ENCODE data around the gene DUSP16. TPM values are rescaled to one million over a fixed set of nuclear protein-coding genes. Genes with fewer than 3 reads are reported as not detected.
"Not testable (repeated sequence)": the region's sequence is repeated elsewhere in the genome, so short reads cannot be mapped to it uniquely, and the experiment has no call there.

Gene DUSP16
- total RNA-seq, 2 donors from 2014 or later: 9.6 to 18.7 TPM

- H3K36me3 ChIP-seq: no peaks in the 10 kb centered on the region
- peak overlapping the region; percentile 72 to 78 for H3K27ac ChIP-seq
- H3K9me3 ChIP-seq: no peaks in the 10 kb centered on the region
- no peaks in the 10 kb centered on the region for H3K27me3 ChIP-seq
- no peak for TF ChIP-seq CTCF (IDR thresholded peaks at IDR 0.05)
- H3K4me3 ChIP-seq: no peak overlapping the region
- H3K4me1 ChIP-seq: peaks cover 0 to 43% of the 10 kb centered on the region in 2 donors
- DNase-seq (ENCODE audit: low spot score): no peak
These were observed 55.5 kb downstream of the DUSP16 start for GRCh38 chr12:12507121-12507520.

- Histone ChIP-seq H3K36me3 (no peaks in the 10 kb centered on the region), H3K27me3 (no peaks in the 10 kb centered on the region), H3K9me3 (no peaks in the 10 kb centered on the region), H3K27ac (peak overlapping the region; percentile 72 to 78), H3K4me1 (peaks cover 0 to 43% of the 10 kb centered on the region in 2 donors), H3K4me3 (peak overlapping the region; percentile 19 to 38)
- no peak for TF ChIP-seq CTCF (IDR thresholded peaks at IDR 0.05)
- no peak for DNase-seq (ENCODE audit: low spot score)
These were observed 56.2 kb downstream of the DUSP16 start for GRCh38 chr12:12506496-12506890.

- peaks cover 0 to 43% of the 10 kb centered on the region in 2 donors for H3K4me1 ChIP-seq
- H3K36me3 ChIP-seq: no peaks in the 10 kb centered on the region
- no peaks in the 10 kb centered on the region for H3K27me3 ChIP-seq
- H3K27ac ChIP-seq: peak overlapping the region; percentile 72 to 78
- peak overlapping the region; percentile 19 to 38 for H3K4me3 ChIP-seq
- no peak for DNase-seq (ENCODE audit: low spot score)
- H3K9me3 ChIP-seq: no peaks in the 10 kb centered on the region
- no peak for TF ChIP-seq CTCF (IDR thresholded peaks at IDR 0.05)
These were observed 56.8 kb downstream of the DUSP16 start for GRCh38 chr12:12505544-12506495.

- Histone ChIP-seq H3K36me3 (peaks cover 8% of the 10 kb centered on the region), H3K4me3 (no peak overlapping the region), H3K27ac (no peak overlapping the region), H3K27me3 (no peaks in the 10 kb centered on the region), H3K9me3 (no peaks in the 10 kb centered on the region), H3K4me1 (peaks cover 0 to 39% of the 10 kb centered on the region in 2 donors)
- DNase-seq (ENCODE audit: low spot score): no peak
- TF ChIP-seq CTCF (IDR thresholded peaks at IDR 0.05): no peak
These were observed 59.1 kb downstream of the DUSP16 start for GRCh38 chr12:12503384-12504078.

- H3K27me3 ChIP-seq: no peaks in the 10 kb centered on the region
- H3K36me3 ChIP-seq: peaks cover 8% of the 10 kb centered on the region
- peaks cover 0 to 37% of the 10 kb centered on the region in 2 donors for H3K4me1 ChIP-seq
These were observed 59.9 kb downstream of the DUSP16 start for GRCh38 chr12:12502815-12503151.

GRCh38 chr12:12502130-12502814, 60.4 kb downstream of the DUSP16 start:
- peaks cover 0 to 35% of the 10 kb centered on the region in 2 donors for H3K4me1 ChIP-seq
- not testable (repeated sequence) for DNase-seq (ENCODE audit: low spot score); H3K27me3 ChIP-seq; H3K27ac ChIP-seq; H3K9me3 ChIP-seq; H3K4me3 ChIP-seq; H3K36me3 ChIP-seq

More at GRCh38 chr12:12502815-12503151, 59.9 kb downstream of the DUSP16 start:
- no peaks in the 10 kb centered on the region for H3K9me3 ChIP-seq
- TF ChIP-seq CTCF (IDR thresholded peaks at IDR 0.05): no peak
- no peak for DNase-seq (ENCODE audit: low spot score)
- no peak overlapping the region for H3K27ac ChIP-seq
- H3K4me3 ChIP-seq: no peak overlapping the region

All from right atrium auricular region (tissue), 2 donors.